ENCODE results near the gene ATP5PD.
A peak's percentile ranks its signal among the peaks of the same experiment; 100 is the strongest.

ATP5PD gene

GRCh38 chr17:75046407-75047289 is at the start of gene ATP5PD, which contains the start of gene KCTD2:
ATP5PD (minus strand) TSS chr17:75046969; CDS start chr17:75042650, 4,319 bp downstream.
KCTD2 (plus strand) TSS chr17:75047225; CDS start chr17:75047251, 26 bp downstream.
- peak; percentile 81 for DNase-seq (ENCODE audit: low read depth)

DNA sequence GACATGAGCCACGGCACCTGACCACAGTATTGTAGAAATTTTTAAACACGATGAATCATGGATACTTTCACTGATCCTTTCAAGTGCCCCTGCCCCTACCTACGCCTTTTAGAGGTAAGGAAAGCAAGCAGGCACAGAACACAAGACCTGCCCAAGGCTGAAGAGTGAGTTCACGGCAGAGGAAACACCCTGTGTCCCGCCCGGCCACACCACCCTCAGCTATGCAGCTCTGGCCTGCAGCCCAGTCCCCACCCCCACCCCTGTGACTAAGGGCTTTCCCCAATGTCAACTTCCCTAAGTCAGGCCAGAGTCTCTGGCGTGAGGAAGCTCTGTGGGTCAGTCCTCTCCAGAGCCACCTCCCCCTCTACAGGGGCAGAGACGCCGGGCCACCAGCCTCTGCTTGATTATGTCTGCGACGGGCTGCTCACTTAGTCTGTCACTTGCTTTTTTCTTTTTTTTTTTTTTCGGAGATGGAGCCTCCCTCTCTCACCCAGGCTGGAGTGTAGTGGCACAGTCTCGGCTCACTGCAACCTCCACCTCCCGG is 49.4 kb upstream of the ATP5PD start:
- DNase-seq (ENCODE audit: low read depth): peak; percentile 52

DNA sequence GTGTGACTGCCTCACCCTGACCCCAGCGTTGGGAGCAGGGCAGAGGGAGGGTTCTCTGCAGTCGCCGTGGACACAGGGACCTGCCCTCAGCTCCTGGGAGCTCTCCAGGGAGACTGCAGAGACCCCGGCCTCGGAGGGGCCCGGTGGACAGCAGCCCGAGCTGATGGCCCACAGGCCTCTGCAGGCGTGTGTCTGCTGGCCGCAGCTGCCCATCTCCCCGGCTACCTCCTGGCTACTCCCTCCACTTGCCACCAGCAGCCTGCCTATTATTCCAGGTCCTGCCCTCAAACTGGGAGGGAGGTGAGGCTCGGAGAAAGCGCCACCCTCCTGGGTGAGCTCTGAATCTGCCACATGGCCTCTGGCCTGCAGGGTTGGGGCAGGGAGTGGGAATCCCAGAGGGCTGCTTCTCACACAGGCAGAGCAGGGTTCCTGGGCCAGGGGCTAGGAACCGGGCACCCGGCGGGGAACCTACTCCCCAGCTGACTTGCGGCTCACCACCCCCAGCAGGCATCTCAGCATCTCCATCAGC is 48.2 kb upstream of the ATP5PD start:
- no peak for DNase-seq (ENCODE audit: low read depth)

GRCh38 chr17:75093548-75094158 is 46.9 kb upstream of the ATP5PD start:
- DNase-seq (ENCODE audit: low read depth): no peak

DNA sequence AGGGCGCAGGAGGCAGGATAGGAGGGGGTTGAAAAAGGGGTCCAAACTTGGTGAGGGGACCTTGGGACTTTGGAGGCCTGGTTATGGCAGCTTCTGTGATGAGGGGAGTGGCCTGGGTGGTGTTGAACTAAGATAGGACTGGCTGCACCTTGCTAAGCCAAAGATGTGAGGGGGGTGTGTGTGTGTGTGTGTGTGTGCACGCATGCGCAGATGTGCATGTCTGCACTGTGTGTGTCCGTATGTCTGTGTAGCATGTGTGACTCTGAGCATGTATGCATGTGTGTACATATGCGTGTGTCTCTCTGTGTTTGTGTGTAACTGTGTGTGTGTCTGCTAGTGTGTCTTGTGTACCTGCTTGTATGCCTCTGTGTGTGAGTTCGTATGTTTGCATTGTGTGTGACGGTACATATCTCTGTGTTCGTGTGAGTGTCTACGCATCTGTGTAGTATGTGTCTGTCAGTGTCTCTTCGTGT is 45.1 kb upstream of the ATP5PD start:
- no peak for DNase-seq (ENCODE audit: low read depth)

GRCh38 chr17:75090871-75091854 is 44.4 kb upstream of the ATP5PD start:
- DNase-seq (ENCODE audit: low read depth): no peak

DNA sequence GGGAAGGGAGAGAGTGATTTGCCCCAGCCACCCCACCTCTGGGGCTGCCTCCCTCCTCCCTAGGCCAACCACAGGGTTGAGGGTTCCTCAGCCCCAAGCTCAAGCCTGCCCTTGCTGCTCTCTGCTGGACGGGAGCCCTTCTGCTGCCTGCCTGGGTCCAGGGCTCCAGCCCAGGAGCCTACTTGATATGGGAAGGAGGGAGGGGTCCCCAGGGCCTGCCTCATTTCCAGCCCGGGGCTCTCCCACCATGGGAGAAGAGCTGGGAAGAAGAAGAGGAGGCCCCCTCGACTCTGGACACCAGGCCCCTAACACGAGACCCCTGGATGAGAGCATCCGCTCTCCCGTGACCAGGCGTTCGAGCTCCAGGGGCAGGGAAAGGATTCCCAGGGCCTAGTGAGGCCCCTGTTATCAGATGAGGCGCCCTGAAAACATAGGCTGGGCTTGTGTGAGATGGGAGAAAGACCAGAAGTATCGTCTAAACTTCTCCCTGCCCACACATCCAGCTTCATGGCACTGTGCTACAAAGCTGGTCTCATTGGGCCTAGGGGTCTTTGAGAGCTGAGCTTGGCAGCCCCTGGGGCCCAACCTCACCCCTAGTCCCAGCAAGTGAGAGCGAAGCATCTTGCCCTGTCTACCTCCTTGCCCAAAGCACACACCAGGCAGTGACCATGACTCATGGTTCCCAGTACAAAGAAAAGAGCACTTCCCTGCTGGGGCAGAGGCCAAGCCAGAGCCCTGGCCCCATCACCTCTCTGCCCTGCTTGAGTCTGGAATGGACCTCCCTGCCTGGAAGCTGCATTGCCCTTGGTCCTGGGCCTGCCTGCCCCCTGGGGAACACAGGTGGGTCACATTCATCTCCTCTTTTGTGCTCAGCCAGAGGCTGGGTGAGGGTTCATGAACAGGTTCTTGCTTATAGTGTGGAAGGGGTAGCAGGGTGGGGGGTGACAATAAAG is 42.0 kb upstream of the ATP5PD start:
- no peak for DNase-seq (ENCODE audit: low read depth)

GRCh38 chr17:75087558-75088453 is 41.0 kb upstream of the ATP5PD start, which contains the start of gene SLC16A5:
SLC16A5 (plus strand) TSS chr17:75087954; CDS start chr17:75093637, 5,683 bp downstream.
- DNase-seq (ENCODE audit: low read depth): peak; percentile 51

DNA sequence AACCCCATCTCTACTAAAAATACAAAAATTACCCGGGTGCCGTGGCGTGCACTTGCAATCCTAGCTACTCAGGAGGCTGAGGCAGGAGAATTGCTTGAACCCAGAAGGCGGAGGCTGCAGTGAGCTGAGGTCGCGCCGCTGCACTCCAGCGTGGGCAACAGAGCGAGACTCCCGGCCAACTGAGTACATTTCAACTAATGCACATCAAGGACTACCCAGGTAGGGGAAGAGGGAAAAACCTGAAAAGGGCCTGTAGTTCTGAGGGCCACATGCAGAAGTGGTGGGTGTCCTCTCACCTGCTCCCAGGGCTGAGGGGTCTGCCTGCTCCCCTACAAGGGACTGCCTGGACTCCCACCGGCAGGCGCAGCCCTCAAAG is 40.4 kb upstream of the ATP5PD start:
- no peak for DNase-seq (ENCODE audit: low read depth)

DNA sequence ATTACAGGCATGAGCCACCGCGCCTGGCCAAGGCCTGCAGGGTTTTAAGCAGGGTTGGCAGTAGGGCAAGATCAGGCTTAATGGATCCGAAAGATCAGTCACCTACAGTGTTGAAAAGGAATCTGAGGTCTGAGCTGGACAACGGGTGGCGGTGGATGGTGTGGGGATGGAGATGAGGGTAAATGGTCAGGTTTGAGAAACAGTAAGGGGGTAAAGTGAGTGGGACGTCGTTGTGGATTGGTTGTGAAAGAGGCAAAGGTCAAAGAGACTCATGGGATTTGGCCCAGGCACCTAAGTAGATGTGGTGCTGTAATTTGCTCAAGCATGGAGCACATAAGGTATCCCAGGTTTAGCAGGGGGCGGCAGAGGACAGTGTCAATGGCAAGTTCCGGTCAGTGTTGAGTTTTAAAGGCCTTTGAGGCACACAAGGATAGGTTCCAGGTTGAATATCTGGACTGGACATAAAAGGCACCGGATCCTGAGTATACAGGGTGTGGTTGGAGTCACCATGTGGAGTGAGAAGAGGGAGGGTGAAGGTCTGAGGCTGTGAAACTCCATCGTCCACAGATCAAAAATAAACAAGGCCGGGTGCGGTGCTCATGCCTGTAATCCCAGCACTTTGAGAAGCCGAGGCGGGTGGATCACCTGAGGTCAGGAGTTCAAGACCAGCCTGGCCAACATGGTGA is 39.9 kb upstream of the ATP5PD start:
- no peak for DNase-seq (ENCODE audit: low read depth)

GRCh38 chr17:75084039-75084660 is 37.4 kb upstream of the ATP5PD start:
- no peak for DNase-seq (ENCODE audit: low read depth)

DNA sequence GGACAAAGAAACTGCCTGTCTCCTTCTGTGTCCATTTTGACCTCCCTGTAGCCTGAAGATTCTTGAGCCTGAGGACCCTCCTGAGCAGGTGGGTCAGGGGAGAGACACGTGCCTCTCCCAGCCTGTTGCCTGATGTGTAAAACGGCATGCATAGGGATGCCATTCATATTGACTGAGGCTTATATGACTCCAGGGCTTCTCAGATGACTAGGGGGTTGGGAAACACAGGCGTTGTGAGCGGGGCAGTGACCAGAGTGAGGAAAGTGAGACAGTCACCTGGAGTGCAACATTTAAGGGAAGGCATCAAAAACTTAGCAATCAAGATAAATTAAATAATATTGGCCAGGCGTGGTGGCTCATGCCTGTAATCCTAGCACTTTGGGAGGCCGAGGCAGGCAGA is 35.9 kb upstream of the ATP5PD start:
- no peak for DNase-seq (ENCODE audit: low read depth)

GRCh38 chr17:75081611-75082540 is 35.1 kb upstream of the ATP5PD start:
- DNase-seq (ENCODE audit: low read depth): no peak

- no peak for DNase-seq (ENCODE audit: low read depth)
These were observed 32.2 kb upstream of the ATP5PD start for GRCh38 chr17:75079023-75079373.

GRCh38 chr17:75078284-75079022 is 31.7 kb upstream of the ATP5PD start:
- DNase-seq (ENCODE audit: low read depth): peak; percentile 59

All from HS-27A (cell line).